ENCODE data around the gene PAX5. TPM values are rescaled to one million over a fixed set of nuclear protein-coding genes. Genes with fewer than 3 reads are reported as not detected.

Gene PAX5
- total RNA-seq, 2 experiments from 2014 or later = 0.10 to 0.12 TPM

GRCh38 chr9:36938617-36939016 lies 95.5 kb downstream of the PAX5 start:
- DNase-seq = no peak
- Mint-ChIP-seq H3K9me3 (no peaks in the 10 kb centered on the region), H3K4me3 (no peak overlapping the region), H3K4me1 (no peaks in the 10 kb centered on the region), H3K27ac (no peak overlapping the region), H3K36me3 (ENCODE audit: low read depth) (no peaks in the 10 kb centered on the region), H3K27me3 (peaks cover 11% of the 10 kb centered on the region)
- ChIA-PET CTCF (interaction anchor here (1.3 kb wide), 1 partner anchor 23 kb away, joined by 3 read pairs; no protein-coding TSS in a partner anchor), POLR2A (no interaction called here)

GRCh38 chr9:36937951-36938350 lies 96.1 kb downstream of the PAX5 start:
- CTCF ChIA-PET = interaction anchor here (1.3 kb wide), 1 partner anchor 23 kb away, joined by 3 read pairs; no protein-coding TSS in a partner anchor
- Mint-ChIP-seq H3K4me1 (no peaks in the 10 kb centered on the region), H3K4me3 (no peak overlapping the region), H3K27ac (no peak overlapping the region), H3K9me3 (no peaks in the 10 kb centered on the region), H3K36me3 (ENCODE audit: low read depth) (no peaks in the 10 kb centered on the region), H3K27me3 (peaks cover 11% of the 10 kb centered on the region)
- POLR2A ChIA-PET = no interaction called here
- no peak for DNase-seq

- no peaks in the 10 kb centered on the region for H3K9me3 Mint-ChIP-seq
- POLR2A ChIA-PET = no interaction called here
Measured at GRCh38 chr9:36937346-36937745, 96.7 kb downstream of the PAX5 start.

GRCh38 chr9:36936498-36936831 lies 97.6 kb downstream of the PAX5 start:
- ChIA-PET POLR2A (no interaction called here), CTCF (interaction anchor here (1.2 kb wide), 1 partner anchor 33 kb away, joined by 4 read pairs; no protein-coding TSS in a partner anchor)
- Mint-ChIP-seq H3K9me3 (no peaks in the 10 kb centered on the region), H3K27me3 (peaks cover 11% of the 10 kb centered on the region), H3K4me3 (no peak overlapping the region), H3K4me1 (no peaks in the 10 kb centered on the region), H3K27ac (no peak overlapping the region), H3K36me3 (ENCODE audit: low read depth) (no peaks in the 10 kb centered on the region)
- no peak for DNase-seq

More at GRCh38 chr9:36937346-36937745, 96.7 kb downstream of the PAX5 start:
- Mint-ChIP-seq H3K4me1 (no peaks in the 10 kb centered on the region), H3K27me3 (peaks cover 11% of the 10 kb centered on the region), H3K36me3 (ENCODE audit: low read depth) (no peaks in the 10 kb centered on the region), H3K27ac (no peak overlapping the region), H3K4me3 (no peak overlapping the region)
- DNase-seq = no peak
- CTCF ChIA-PET = no interaction called here

GRCh38 chr9:36935768-36936497 lies 98.1 kb downstream of the PAX5 start:
- Mint-ChIP-seq H3K27ac (no peak overlapping the region), H3K36me3 (ENCODE audit: low read depth) (no peaks in the 10 kb centered on the region), H3K4me1 (no peaks in the 10 kb centered on the region), H3K27me3 (peaks cover 11% of the 10 kb centered on the region), H3K4me3 (no peak overlapping the region), H3K9me3 (no peaks in the 10 kb centered on the region)
- ChIA-PET POLR2A (no interaction called here), CTCF (interaction anchor here (1.2 kb wide), 1 partner anchor 32 kb away, joined by 4 read pairs; no protein-coding TSS in a partner anchor)
- DNase-seq = no peak

GRCh38 chr9:36935332-36935731 lies 98.7 kb downstream of the PAX5 start:
- Mint-ChIP-seq H3K27ac (no peak overlapping the region), H3K36me3 (ENCODE audit: low read depth) (no peaks in the 10 kb centered on the region), H3K9me3 (no peaks in the 10 kb centered on the region), H3K4me1 (no peaks in the 10 kb centered on the region), H3K27me3 (peaks cover 11% of the 10 kb centered on the region), H3K4me3 (no peak overlapping the region)
- ChIA-PET POLR2A (no interaction called here), CTCF (interaction anchor here (1.2 kb wide), 1 partner anchor 31 kb away, joined by 4 read pairs; no protein-coding TSS in a partner anchor)
- no peak for DNase-seq

GRCh38 chr9:36934478-36935065 lies 99.5 kb downstream of the PAX5 start:
- ChIA-PET CTCF (no interaction called here), POLR2A (no interaction called here)
- Mint-ChIP-seq H3K4me3 (no peak overlapping the region), H3K4me1 (no peaks in the 10 kb centered on the region), H3K9me3 (no peaks in the 10 kb centered on the region), H3K27me3 (peaks cover 11% of the 10 kb centered on the region), H3K36me3 (ENCODE audit: low read depth) (no peaks in the 10 kb centered on the region), H3K27ac (no peak overlapping the region)
- DNase-seq = no peak

- POLR2A ChIA-PET = no interaction called here
- peaks cover 5% of the 10 kb centered on the region for H3K4me1 Mint-ChIP-seq
Measured at GRCh38 chr9:36933676-36934215, 100.3 kb downstream of the PAX5 start.

GRCh38 chr9:36932198-36932597 lies 101.9 kb downstream of the PAX5 start:
- Mint-ChIP-seq H3K36me3 (ENCODE audit: low read depth) (no peaks in the 10 kb centered on the region), H3K27ac (no peak overlapping the region), H3K9me3 (no peaks in the 10 kb centered on the region), H3K4me1 (peaks cover 12% of the 10 kb centered on the region), H3K27me3 (peaks cover 5% of the 10 kb centered on the region), H3K4me3 (no peak overlapping the region)
- ChIA-PET POLR2A (no interaction called here), CTCF (no interaction called here)
- no peak for DNase-seq

More at GRCh38 chr9:36933676-36934215, 100.3 kb downstream of the PAX5 start:
- CTCF ChIA-PET = no interaction called here
- Mint-ChIP-seq H3K27me3 (peaks cover 11% of the 10 kb centered on the region), H3K4me3 (no peak overlapping the region), H3K36me3 (ENCODE audit: low read depth) (no peaks in the 10 kb centered on the region), H3K27ac (no peak overlapping the region), H3K9me3 (no peaks in the 10 kb centered on the region)
- DNase-seq = no peak

GRCh38 chr9:36930941-36931340 lies 103.1 kb downstream of the PAX5 start:
- no peaks in the 10 kb centered on the region for H3K9me3 Mint-ChIP-seq
- no peak for DNase-seq
- no peaks in the 10 kb centered on the region for H3K27me3 Mint-ChIP-seq
- H3K4me1 Mint-ChIP-seq = peaks cover 13% of the 10 kb centered on the region
- ChIA-PET POLR2A (no interaction called here), CTCF (interaction anchor here (0.6 to 0.7 kb wide), 3 partner anchors 20 to 410 kb away, joined by 3 to 4 read pairs (median 3); no protein-coding TSS in a partner anchor)
- no peak overlapping the region for H3K4me3 Mint-ChIP-seq
- H3K36me3 Mint-ChIP-seq (ENCODE audit: low read depth) = no peaks in the 10 kb centered on the region
- no peak overlapping the region for H3K27ac Mint-ChIP-seq

GRCh38 chr9:36929350-36929675 lies 104.8 kb downstream of the PAX5 start:
- POLR2A ChIA-PET = no interaction called here
- Mint-ChIP-seq H3K27me3 (no peaks in the 10 kb centered on the region), H3K9me3 (no peaks in the 10 kb centered on the region), H3K36me3 (ENCODE audit: low read depth) (no peaks in the 10 kb centered on the region), H3K4me3 (no peak overlapping the region), H3K4me1 (peaks cover 19% of the 10 kb centered on the region), H3K27ac (no peak overlapping the region)
- CTCF ChIA-PET = interaction anchor here (1.3 kb wide), 1 partner anchor 56 kb away, joined by 4 read pairs; no protein-coding TSS in a partner anchor
- no peak for DNase-seq

- H3K27ac Mint-ChIP-seq = no peak overlapping the region
- no peak for DNase-seq
- POLR2A ChIA-PET = no interaction called here
- H3K4me1 Mint-ChIP-seq = peaks cover 24% of the 10 kb centered on the region
- H3K9me3 Mint-ChIP-seq = no peaks in the 10 kb centered on the region
- no peaks in the 10 kb centered on the region for H3K36me3 Mint-ChIP-seq (ENCODE audit: low read depth)
- CTCF ChIA-PET = no interaction called here
- H3K4me3 Mint-ChIP-seq = no peak overlapping the region
- H3K27me3 Mint-ChIP-seq = no peaks in the 10 kb centered on the region
Measured at GRCh38 chr9:36928670-36929349, 105.3 kb downstream of the PAX5 start.

GRCh38 chr9:36928210-36928609 lies 105.9 kb downstream of the PAX5 start:
- H3K27me3 Mint-ChIP-seq = no peaks in the 10 kb centered on the region
- peaks cover 29% of the 10 kb centered on the region for H3K4me1 Mint-ChIP-seq
- no peaks in the 10 kb centered on the region for H3K9me3 Mint-ChIP-seq
- H3K27ac Mint-ChIP-seq = no peak overlapping the region
- POLR2A ChIA-PET = no interaction called here
- H3K36me3 Mint-ChIP-seq (ENCODE audit: low read depth) = no peaks in the 10 kb centered on the region
- H3K4me3 Mint-ChIP-seq = no peak overlapping the region
- DNase-seq = no peak
- CTCF ChIA-PET = interaction anchor here (0.6 kb wide), 1 partner anchor 62 kb away, joined by 3 read pairs; no protein-coding TSS in a partner anchor

All from activated CD4-positive, alpha-beta T cell treated with anti-CD3 and anti-CD28 coated beads, Interleukin-2, amount 10 ng/mL, durations not matched to agents 7 days and 5 days (primary cell).